Activated CD8-positive, alpha-beta memory T cell treated with anti-CD3 and anti-CD28 coated beads, Interleukin-2, amount 10 ng/mL, durations not matched to agents 7 days and 5 days (primary cell): ENCODE results near the gene RBKS. TPM values are rescaled to one million over a fixed set of nuclear protein-coding genes. Genes with fewer than 3 reads are reported as not detected.

Source experiments
- ATAC-seq: fragments of 150-1000 bp; cut with Tn5 transposase; one replicate; pipeline ENCODE4 v1.10.0; 2021; ENCODE audit warnings: moderate library complexity
- CTCF ChIA-PET: fragments of 350-600 bp; sonication (Branson Sonifier 250); formaldehyde crosslinking; loops from one replicate; lab custom pipeline; 2021; ENCODE audit warnings: antibody characterized with exemption; lab: Charles Lee
- DNase-seq: peaks from one replicate; pipeline ENCODE4 v3.0.0-alpha.2; 2020
- H3K27ac Mint-ChIP-seq: one replicate; pipeline ENCODE4 v1.8.0; 2021; ENCODE audit warnings: mild to moderate bottlenecking, mixed read lengths
- H3K27me3 Mint-ChIP-seq: one replicate; pipeline ENCODE4 v1.8.0; 2021; ENCODE audit warnings: mixed read lengths
- H3K36me3 Mint-ChIP-seq: one replicate; pipeline ENCODE4 v1.8.0; 2021; ENCODE audit warnings: mild to moderate bottlenecking, mixed read lengths
- H3K4me1 Mint-ChIP-seq: one replicate; pipeline ENCODE4 v1.8.0; 2021; ENCODE audit warnings: mixed read lengths
- H3K4me3 Mint-ChIP-seq: one replicate; pipeline ENCODE4 v1.8.0; 2021; ENCODE audit warnings: mild to moderate bottlenecking, moderate library complexity, mixed read lengths
- H3K9me3 Mint-ChIP-seq: one replicate; pipeline ENCODE4 v1.8.0; 2022; ENCODE audit warnings: low read depth, mixed read lengths
- total RNA-seq, 2 experiments: library from RNA; stranded (reverse); gene quantifications; one replicate each; pipeline ENCODE4 v1.2.3, GENCODE V29; 2021

RBKS gene
- total RNA-seq, 2 experiments from 2014 or later = 2.6 to 3.4 TPM

DNA sequence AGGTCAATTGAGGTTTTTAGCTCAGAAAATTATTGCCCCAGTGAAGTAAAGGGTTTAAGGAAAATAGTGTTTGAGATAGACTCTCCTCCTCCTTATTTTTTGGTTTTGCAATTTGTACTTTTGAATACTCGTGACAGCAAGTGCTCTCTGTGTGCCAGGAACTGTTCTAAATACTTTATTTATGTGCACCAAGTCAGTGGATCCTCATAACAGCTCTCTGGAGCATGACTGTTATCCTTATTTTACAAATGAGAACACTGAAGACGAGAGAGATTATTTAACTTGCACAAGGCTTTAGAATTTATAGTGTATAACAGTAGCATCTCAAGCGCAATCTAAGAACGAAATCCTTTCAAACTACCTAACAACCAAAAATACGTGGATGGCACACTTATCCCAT lies 25.0 kb upstream of the RBKS start:
- Mint-ChIP-seq H3K36me3 (peaks cover 41% of the 10 kb centered on the region), H3K9me3 (no peaks in the 10 kb centered on the region)

DNA sequence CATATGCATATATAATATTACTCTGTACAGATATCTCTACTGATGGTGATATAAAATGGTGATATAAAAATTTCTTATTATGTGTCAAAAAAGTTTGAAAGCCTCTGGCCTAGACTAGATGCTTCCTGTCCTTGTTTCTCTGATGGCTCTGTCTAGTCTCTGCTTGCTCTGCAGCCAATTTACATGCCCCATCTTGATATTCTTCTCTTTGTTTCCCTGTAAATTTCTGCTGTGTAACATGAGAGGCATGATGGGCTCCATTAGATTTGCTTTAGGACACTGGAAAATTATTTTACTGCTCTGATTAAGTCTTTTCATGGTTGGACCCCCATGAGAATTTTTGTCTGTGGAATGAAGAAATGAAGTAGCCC lies 24.6 kb upstream of the RBKS start:
- Mint-ChIP-seq H3K27me3 (no peaks in the 10 kb centered on the region), H3K27ac (no peak overlapping the region), H3K4me1 (peaks cover 22% of the 10 kb centered on the region), H3K36me3 (peaks cover 43% of the 10 kb centered on the region), H3K9me3 (no peaks in the 10 kb centered on the region), H3K4me3 (no peak overlapping the region)
- CTCF ChIA-PET = interaction anchor here (0.5 to 1.1 kb wide), 2 partner anchors 9 to 46 kb away, joined by 3 read pairs; no protein-coding TSS in a partner anchor
- no peak for ATAC-seq
- no peak for DNase-seq

More for the DNA sequence above, 25.0 kb upstream of the RBKS start:
- H3K27me3 Mint-ChIP-seq = no peaks in the 10 kb centered on the region
- no peak overlapping the region for H3K4me3 Mint-ChIP-seq
- H3K4me1 Mint-ChIP-seq = peaks cover 23% of the 10 kb centered on the region
- H3K27ac Mint-ChIP-seq = no peak overlapping the region
- ATAC-seq (no peak), DNase-seq (no peak)
- CTCF ChIA-PET = no interaction called here

DNA sequence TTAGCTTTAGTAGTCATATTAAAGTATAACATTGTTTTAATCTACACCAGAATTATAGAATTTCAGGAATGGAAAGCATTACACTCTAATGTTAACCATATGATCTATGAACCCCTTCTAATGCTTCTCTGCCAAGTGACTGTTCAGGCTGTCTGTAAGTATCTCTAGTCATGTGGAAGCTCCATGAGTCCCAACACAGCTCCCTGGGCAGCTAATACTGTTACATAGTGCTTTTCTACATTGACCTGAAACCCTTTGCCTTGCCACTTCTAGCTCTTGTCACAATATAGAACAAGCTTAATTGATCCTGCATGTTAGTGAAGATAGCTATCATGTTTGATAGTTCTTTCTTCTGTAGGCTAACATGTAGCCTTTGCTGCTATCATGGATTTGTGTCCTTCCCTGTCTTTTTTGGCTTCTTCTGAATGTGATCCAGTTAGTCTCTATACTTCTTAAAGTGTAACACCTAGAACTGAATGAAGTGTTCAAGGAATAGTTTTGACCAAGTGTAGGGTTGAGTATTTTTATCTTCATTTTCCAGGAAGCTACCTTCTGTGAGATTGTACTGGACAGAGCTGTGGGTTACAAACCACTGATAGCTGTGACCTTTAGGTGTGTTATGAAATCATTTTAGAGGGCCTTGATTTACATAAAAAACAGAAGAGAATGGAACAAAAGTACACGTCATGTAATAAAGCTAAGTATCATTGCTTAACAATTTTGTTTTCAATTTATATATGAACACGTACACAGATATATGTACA lies 24.0 kb upstream of the RBKS start:
- Mint-ChIP-seq H3K27me3 (no peaks in the 10 kb centered on the region), H3K27ac (peak overlapping the region; percentile 69), H3K4me3 (no peak overlapping the region), H3K4me1 (peaks cover 26% of the 10 kb centered on the region), H3K36me3 (peaks cover 44% of the 10 kb centered on the region), H3K9me3 (no peaks in the 10 kb centered on the region)
- DNase-seq (no peak), ATAC-seq (peak; percentile 53)
- CTCF ChIA-PET = interaction anchor here (0.5 to 1.1 kb wide), 2 partner anchors 10 to 47 kb away, joined by 3 read pairs; no protein-coding TSS in a partner anchor

DNA sequence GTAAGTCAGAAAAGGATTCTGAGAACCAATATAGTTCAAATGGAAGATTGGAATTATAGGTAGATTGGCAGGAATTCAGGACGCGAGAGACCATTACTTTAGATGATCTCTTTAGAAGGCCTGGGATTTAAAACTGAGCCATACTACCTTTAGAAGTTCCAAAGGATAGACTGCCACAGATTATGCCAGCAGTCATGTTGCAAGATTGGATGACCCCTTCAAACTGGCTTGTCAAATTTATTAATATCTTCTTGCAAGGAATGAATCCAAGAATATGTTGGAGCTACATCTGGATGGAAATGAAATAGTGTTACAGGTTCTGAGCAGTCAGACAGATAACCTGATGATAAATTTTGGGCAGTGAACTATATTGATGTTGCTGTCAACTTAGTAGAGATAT lies 22.3 kb upstream of the RBKS start:
- peaks cover 37% of the 10 kb centered on the region for H3K4me1 Mint-ChIP-seq
- no peaks in the 10 kb centered on the region for H3K27me3 Mint-ChIP-seq
- H3K9me3 Mint-ChIP-seq = no peaks in the 10 kb centered on the region
- ATAC-seq (no peak), DNase-seq (no peak)
- CTCF ChIA-PET = no interaction called here
- no peak overlapping the region for H3K4me3 Mint-ChIP-seq
- no peak overlapping the region for H3K27ac Mint-ChIP-seq
- peaks cover 45% of the 10 kb centered on the region for H3K36me3 Mint-ChIP-seq

DNA sequence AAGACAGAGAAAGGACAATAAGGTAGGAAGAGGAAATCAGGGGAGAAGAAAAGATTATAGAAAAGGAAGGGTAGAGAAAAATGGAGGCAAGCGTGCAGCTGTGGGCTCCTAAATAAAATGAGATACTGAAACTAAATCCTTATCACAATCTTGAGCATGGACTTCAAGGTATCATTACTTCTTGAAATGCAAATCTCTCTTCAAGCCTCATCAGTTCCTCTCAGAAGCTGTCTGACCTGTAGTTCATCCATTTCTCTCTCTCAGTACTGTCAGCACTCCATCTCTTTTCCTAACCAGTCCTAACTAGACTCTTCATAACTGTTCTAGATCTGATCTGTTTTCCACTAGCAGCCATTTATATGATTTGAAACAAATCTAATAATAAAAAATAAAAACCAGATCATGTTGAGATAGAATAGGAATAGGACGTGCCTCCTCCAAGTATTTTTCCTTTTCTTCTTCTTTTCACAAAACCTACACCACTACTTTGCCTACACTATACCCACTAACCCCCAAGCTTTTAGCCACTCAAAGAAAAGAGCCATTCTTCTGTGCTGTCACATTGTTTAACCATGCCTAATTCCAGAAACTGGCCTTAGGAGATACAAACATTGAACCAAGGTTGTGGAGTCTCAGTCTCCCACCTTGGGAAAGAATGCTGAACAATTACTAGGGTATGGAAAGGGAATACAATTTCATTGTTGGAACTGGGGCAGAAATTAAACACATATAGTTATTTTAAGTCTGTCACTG lies 21.4 kb upstream of the RBKS start:
- DNase-seq (no peak), ATAC-seq (no peak)
- CTCF ChIA-PET = no interaction called here
- peaks cover 41% of the 10 kb centered on the region for H3K4me1 Mint-ChIP-seq
- peaks cover 50% of the 10 kb centered on the region for H3K36me3 Mint-ChIP-seq
- H3K27ac Mint-ChIP-seq = no peak overlapping the region
- H3K4me3 Mint-ChIP-seq = no peak overlapping the region
- H3K27me3 Mint-ChIP-seq = no peaks in the 10 kb centered on the region
- no peaks in the 10 kb centered on the region for H3K9me3 Mint-ChIP-seq

DNA sequence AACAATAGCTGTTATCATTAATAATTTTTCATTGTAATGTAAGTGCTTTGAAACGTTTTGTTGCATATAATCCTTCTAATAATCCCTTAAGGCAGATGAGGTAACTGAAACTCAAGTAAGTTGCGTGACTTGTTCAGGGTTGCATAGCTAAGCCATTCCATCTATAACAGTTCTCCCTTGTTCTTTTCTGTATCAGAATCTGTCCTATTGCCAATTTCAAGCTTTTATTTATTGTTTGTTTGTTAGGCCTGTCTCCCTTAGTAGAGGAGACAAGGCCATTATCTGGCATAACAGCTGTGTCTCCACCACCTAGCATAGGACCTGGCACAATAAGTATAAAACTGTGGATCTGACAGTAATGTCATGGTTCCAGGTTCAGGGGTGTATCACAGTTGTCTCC lies 19.7 kb upstream of the RBKS start:
- DNase-seq (no peak), ATAC-seq (no peak)
- no peak overlapping the region for H3K4me3 Mint-ChIP-seq
- H3K36me3 Mint-ChIP-seq = peaks cover 64% of the 10 kb centered on the region
- CTCF ChIA-PET = no interaction called here
- no peaks in the 10 kb centered on the region for H3K9me3 Mint-ChIP-seq
- H3K27ac Mint-ChIP-seq = no peak overlapping the region
- H3K4me1 Mint-ChIP-seq = peaks cover 54% of the 10 kb centered on the region
- no peaks in the 10 kb centered on the region for H3K27me3 Mint-ChIP-seq

DNA sequence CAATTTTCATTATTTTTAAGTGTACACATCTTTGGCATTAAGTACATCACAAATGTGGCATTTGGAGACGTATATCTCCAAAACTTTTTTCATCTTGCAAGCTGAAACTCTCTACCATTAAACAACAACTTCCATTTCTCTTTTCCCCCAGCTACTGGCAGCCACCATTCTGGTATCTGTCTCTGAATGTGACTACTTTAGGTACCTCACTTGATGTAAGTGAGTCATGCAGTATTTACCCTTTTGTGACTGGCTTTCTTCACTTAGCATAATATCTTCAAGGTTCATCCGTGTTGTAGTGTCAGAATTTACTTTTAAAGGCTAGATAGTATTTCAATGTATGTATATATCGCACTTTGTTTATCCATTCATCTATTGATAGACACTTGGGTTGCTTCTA lies 17.4 kb upstream of the RBKS start:
- DNase-seq = no peak

DNA sequence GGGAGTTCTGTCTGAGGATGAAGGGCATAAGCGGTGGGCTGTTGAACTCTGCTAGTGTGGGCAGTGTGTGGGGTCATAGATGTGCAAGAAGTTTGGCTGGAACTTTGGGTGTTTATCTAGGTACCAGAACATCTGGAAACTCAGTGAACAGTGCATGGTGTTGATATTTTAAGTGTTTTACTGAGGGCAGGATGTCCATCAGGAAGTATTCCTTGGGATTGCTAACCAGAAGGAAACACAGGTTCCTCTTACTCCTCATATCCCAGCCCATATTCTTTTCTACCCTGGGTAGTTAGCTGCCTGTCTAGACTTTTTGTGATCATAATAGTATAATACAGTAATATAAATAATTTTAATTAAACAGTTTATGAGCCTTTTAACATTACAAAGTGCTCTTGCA lies 15.9 kb upstream of the RBKS start:
- Mint-ChIP-seq H3K9me3 (peaks cover 3% of the 10 kb centered on the region), H3K4me1 (peaks cover 69% of the 10 kb centered on the region), H3K4me3 (no peak overlapping the region), H3K27me3 (no peaks in the 10 kb centered on the region), H3K36me3 (peaks cover 70% of the 10 kb centered on the region), H3K27ac (no peak overlapping the region)
- CTCF ChIA-PET = interaction anchor here (1.3 kb wide), 1 partner anchor 319 kb away, joined by 3 read pairs; no protein-coding TSS in a partner anchor
- DNase-seq (no peak), ATAC-seq (no peak)

More for the DNA sequence above, 17.4 kb upstream of the RBKS start:
- peaks cover 3% of the 10 kb centered on the region for H3K9me3 Mint-ChIP-seq
- CTCF ChIA-PET = no interaction called here
- no peaks in the 10 kb centered on the region for H3K27me3 Mint-ChIP-seq
- H3K4me1 Mint-ChIP-seq = peaks cover 57% of the 10 kb centered on the region
- H3K27ac Mint-ChIP-seq = no peak overlapping the region
- ATAC-seq = peak; percentile 30
- peaks cover 70% of the 10 kb centered on the region for H3K36me3 Mint-ChIP-seq
- no peak overlapping the region for H3K4me3 Mint-ChIP-seq

DNA sequence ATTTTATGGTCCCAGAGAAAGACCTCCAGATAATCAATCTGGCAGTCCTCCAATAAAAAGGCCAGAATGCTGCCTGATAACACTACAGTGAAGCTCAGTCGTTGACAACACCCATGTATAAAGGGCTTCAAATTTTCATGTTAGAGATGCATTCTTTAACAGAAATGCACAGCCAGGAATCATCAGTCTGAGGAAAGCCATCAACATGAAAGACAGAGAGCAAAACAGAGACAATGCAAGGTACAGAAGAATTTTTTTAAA lies 14.1 kb upstream of the RBKS start:
- H3K27ac Mint-ChIP-seq = no peak overlapping the region
- peaks cover 68% of the 10 kb centered on the region for H3K36me3 Mint-ChIP-seq
- ATAC-seq = no peak

DNA sequence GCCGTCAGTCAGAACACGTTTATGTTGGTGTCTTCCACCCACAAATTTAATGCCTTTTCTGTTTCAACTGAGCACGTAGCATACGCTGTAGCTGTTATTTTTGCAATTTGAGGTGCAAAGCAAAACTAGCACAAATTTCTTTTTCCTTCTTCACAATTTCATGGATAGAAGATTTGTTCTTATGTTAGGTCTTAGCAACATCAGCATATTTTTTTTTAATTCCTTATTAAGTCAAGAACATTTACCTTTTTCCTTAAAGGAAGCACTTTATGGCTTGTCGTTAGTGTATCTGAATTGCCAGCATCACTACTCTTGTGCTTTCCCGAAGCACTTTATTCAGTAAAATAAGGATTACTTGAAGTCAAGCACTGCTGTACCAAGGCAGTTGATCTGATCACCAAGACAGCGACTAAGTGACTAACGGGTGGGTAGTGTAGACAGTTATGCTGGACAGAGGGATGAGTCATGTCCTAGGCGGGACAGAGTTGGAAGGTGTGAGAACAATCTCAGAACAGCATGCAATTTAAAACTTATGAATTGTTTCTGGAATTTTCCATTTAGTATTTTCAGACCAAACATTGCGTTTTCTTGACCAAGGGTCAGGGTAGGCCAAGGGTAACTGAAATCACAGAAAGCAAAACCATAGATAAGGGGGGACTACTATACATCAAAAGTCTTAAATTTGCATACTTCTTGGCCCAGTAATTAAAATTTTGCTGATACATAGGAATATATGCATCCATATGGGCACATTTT lies 13.6 kb upstream of the RBKS start:
- peaks cover 69% of the 10 kb centered on the region for H3K36me3 Mint-ChIP-seq
- no peak overlapping the region for H3K27ac Mint-ChIP-seq
- DNase-seq (no peak), ATAC-seq (no peak)
- H3K9me3 Mint-ChIP-seq = peaks cover 3% of the 10 kb centered on the region
- CTCF ChIA-PET = no interaction called here
- H3K4me1 Mint-ChIP-seq = peaks cover 73% of the 10 kb centered on the region
- no peak overlapping the region for H3K4me3 Mint-ChIP-seq
- H3K27me3 Mint-ChIP-seq = no peaks in the 10 kb centered on the region

More for the DNA sequence above, 14.1 kb upstream of the RBKS start:
- no peak for DNase-seq
- CTCF ChIA-PET = no interaction called here
- Mint-ChIP-seq H3K4me3 (no peak overlapping the region), H3K9me3 (peaks cover 3% of the 10 kb centered on the region), H3K4me1 (peaks cover 73% of the 10 kb centered on the region), H3K27me3 (no peaks in the 10 kb centered on the region)

DNA sequence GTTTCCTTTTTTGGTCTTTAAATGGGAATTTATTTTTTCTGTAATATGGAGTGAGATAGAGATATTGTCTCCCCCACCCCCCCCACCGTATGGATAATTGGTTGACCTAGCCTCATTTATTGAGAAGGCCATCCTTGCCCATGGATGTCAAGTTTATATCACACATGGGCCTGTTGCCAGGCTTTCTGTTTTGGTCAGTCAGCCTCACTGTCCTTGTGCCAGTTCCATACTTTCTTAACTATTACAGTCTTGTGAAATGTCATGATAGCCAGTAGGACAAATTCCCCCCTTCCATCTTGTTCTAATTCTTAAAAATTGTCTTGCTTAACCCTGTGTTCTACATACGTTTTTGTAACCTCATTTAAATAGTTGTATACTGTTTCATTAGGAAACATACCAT lies 12.8 kb upstream of the RBKS start:
- no peak overlapping the region for H3K27ac Mint-ChIP-seq
- CTCF ChIA-PET = no interaction called here
- H3K9me3 Mint-ChIP-seq = peaks cover 3% of the 10 kb centered on the region
- no peak for DNase-seq
- ATAC-seq = no peak
- H3K4me1 Mint-ChIP-seq = peaks cover 72% of the 10 kb centered on the region
- peaks cover 71% of the 10 kb centered on the region for H3K36me3 Mint-ChIP-seq
- H3K4me3 Mint-ChIP-seq = no peak overlapping the region
- H3K27me3 Mint-ChIP-seq = no peaks in the 10 kb centered on the region

DNA sequence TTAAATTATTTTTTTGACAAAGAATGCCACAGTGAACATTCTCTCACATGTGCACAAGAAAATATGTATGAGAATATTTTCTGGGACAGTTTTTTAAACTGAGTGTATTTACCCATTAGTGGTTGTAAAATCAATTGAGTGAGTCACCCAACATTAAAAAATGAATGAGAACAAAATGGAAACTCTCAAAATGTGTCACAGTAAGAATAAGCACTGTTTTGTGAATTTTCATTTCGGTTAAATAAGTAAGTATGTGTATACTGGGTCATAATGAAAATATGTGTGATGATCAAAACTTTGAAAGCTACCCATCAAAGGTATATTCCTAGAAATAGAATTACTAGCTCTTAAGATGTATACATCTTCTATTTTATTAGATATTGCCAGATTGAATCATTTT lies 11.9 kb upstream of the RBKS start:
- Mint-ChIP-seq H3K9me3 (peaks cover 3% of the 10 kb centered on the region), H3K4me1 (peaks cover 74% of the 10 kb centered on the region), H3K27me3 (no peaks in the 10 kb centered on the region), H3K36me3 (peaks cover 73% of the 10 kb centered on the region), H3K4me3 (no peak overlapping the region), H3K27ac (peak overlapping the region; percentile 76)
- ATAC-seq (peak; percentile 54), DNase-seq (no peak)
- CTCF ChIA-PET = interaction anchor here (0.6 kb wide), 1 partner anchor 12 kb away, joined by 3 read pairs; the partner anchor contains the start of genes BABAM2 and RBKS

DNA sequence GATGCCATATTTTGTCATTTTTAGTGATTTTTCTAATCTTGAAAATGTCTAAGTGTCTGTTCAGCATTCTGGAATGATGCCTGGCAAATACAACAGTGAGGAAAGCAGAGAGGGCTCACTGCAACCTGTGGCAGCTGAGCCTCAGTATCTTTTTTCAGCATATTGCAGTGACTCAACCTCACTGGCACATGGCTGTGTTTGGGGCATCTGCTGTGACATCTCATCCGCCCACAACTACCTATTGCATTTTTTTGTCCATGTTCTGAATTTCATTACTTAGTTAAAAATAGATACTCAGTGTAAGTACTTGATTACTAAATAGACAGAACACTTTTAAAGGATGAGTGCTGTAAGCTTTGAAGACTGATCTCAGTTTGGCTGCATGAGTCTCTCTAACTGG lies 11.0 kb upstream of the RBKS start:
- H3K4me1 Mint-ChIP-seq = peaks cover 77% of the 10 kb centered on the region
- CTCF ChIA-PET = no interaction called here
- H3K36me3 Mint-ChIP-seq = peaks cover 74% of the 10 kb centered on the region
- peaks cover 3% of the 10 kb centered on the region for H3K9me3 Mint-ChIP-seq
- H3K4me3 Mint-ChIP-seq = no peak overlapping the region
- H3K27me3 Mint-ChIP-seq = no peaks in the 10 kb centered on the region
- DNase-seq (no peak), ATAC-seq (peak; percentile 48)
- peak overlapping the region; percentile 66 for H3K27ac Mint-ChIP-seq
